SK-N-SH (cell line): Measurements from ENCODE around the gene ANK2. TPM values are rescaled to one million over a fixed set of nuclear protein-coding genes. Genes with fewer than 3 reads are reported as not detected.

Experiments
- CTCF ChIA-PET: fragments of 300-600, 350-600 bp; formaldehyde crosslinking; extraction: SDS; loops from one replicate; lab custom pipeline; 2021; lab: Yijun Ruan, JAX
- POLR2A ChIA-PET: fragments of 350-600 bp; sonication (Branson Sonifier 250); formaldehyde crosslinking; extraction: SDS; loops from one replicate; lab custom pipeline; 2020; ENCODE audit warnings: antibody characterized with exemption, inconsistent platforms; lab: Yijun Ruan, JAX
- DNase-seq: peaks from one replicate; pipeline ENCODE4 v3.0.0; 2012
- H2AFZ ChIP-seq: fragments of 200-600 bp; sonication (generic); 2 replicates; pipeline ENCODE4 v1.8.1; 2016; ENCODE audit warnings: antibody characterized with exemption, mild to moderate bottlenecking, low read depth
- H3F3A ChIP-seq: fragments of 200-600 bp; sonication (generic); replicated peaks from 2 replicates; pipeline ENCODE3; 2016; ENCODE audit warnings: antibody characterized with exemption, mild to moderate bottlenecking; ENCODE audit not compliant: insufficient read depth
- H3K27ac ChIP-seq, 2 experiments: fragments of 200-500 bp in 1 of 2; fragments of 200-600 bp in 1 of 2; sonication (Bioruptor generic) in 1 of 2; sonication (generic), shearing (Covaris generic) in 1 of 2; 2 replicates each; pipeline versions ENCODE4 v1.5.1 to v1.6.1; 2014 to 2016; ENCODE audit warnings: low read depth in 2 of 2, inconsistent platforms in 1 of 2, low read length in 1 of 2, mild to moderate bottlenecking in 1 of 2, mixed read lengths in 1 of 2
- H3K27me3 ChIP-seq: fragments of 200-600 bp; sonication (generic), shearing (Covaris generic); 2 replicates; pipeline ENCODE4 v1.6.1; 2016; ENCODE audit warnings: mixed run types; ENCODE audit not compliant: insufficient read depth
- H3K36me3 ChIP-seq, 2 experiments: fragments of 200-500 bp in 1 of 2; fragments of 200-600 bp in 1 of 2; sonication (Bioruptor generic) in 1 of 2; sonication (generic) in 1 of 2; replicated peaks in 1 of 2; 2 replicates each; pipeline versions ENCODE3 to v1.5.1; 2014 to 2016; ENCODE audit warnings: low read length in 1 of 2, mild to moderate bottlenecking in 1 of 2; ENCODE audit not compliant: insufficient read depth in 2 of 2, control insufficient read depth in 1 of 2
- H3K4me1 ChIP-seq, 2 experiments: fragments of 200-500 bp in 1 of 2; fragments of 200-600 bp in 1 of 2; sonication (Bioruptor generic) in 1 of 2; sonication (generic), shearing (Covaris generic) in 1 of 2; 2 replicates each; pipeline versions ENCODE4 v1.5.1 to v1.6.1; 2014 to 2016; ENCODE audit warnings: low read depth in 1 of 2, low read length in 1 of 2, mixed run types in 1 of 2; ENCODE audit not compliant: insufficient read depth in 2 of 2, control insufficient read depth in 1 of 2
- H3K4me2 ChIP-seq: fragments of 200-600 bp; sonication (generic), shearing (Covaris generic); 2 replicates; pipeline ENCODE4 v1.6.1; 2017; ENCODE audit warnings: mixed run types
- H3K4me3 ChIP-seq, 2 experiments: fragments of 200-500 bp in 1 of 2; fragments of 200-600 bp in 1 of 2; sonication (Bioruptor generic) in 1 of 2; sonication (generic), shearing (Covaris generic) in 1 of 2; 2 replicates each; pipeline versions ENCODE4 v1.5.1 to v1.8.1; 2014 to 2016; ENCODE audit warnings: low read depth in 2 of 2, inconsistent platforms in 1 of 2, low read length in 1 of 2, mild to moderate bottlenecking in 1 of 2, mixed read lengths in 1 of 2, moderate library complexity in 1 of 2
- H3K79me2 ChIP-seq: fragments of 200-600 bp; sonication (generic); 2 replicates; pipeline ENCODE4 v1.8.1; 2017; ENCODE audit warnings: mild to moderate bottlenecking; ENCODE audit not compliant: insufficient read depth
- H3K9ac ChIP-seq: fragments of 200-600 bp; sonication (generic); 2 replicates; pipeline ENCODE4 v1.6.1; 2017; ENCODE audit warnings: mixed run types
- H3K9me2 ChIP-seq: fragments of 200-600 bp; sonication (generic); 2 replicates; pipeline ENCODE4 v1.6.1; 2017; ENCODE audit warnings: mixed run types
- H3K9me3 ChIP-seq: fragments of 200-600 bp; sonication (generic); 2 replicates; pipeline ENCODE4 v1.6.1; 2017; ENCODE audit warnings: mixed run types, mild to moderate bottlenecking, moderate library complexity
- H4K20me1 ChIP-seq: fragments of 200-600 bp; sonication (generic); 2 replicates; pipeline ENCODE4 v1.6.1; 2017; ENCODE audit warnings: mild to moderate bottlenecking, mixed run types; ENCODE audit not compliant: insufficient read depth
- EP300 ChIP-seq, 2 experiments: IDR thresholded peaks; 2 replicates each; pipeline versions ENCODE4 v1.4.0 to v1.6.1; 2012; ENCODE audit warnings: borderline replicate concordance in 1 of 2, low read depth in 1 of 2, low read length in 1 of 2
- TAF1 ChIP-seq: IDR thresholded peaks from 2 replicates; pipeline ENCODE4 v1.6.1; 2012; ENCODE audit warnings: low read depth, mild to moderate bottlenecking, low read length, moderate library complexity, borderline replicate concordance
- TCF12 ChIP-seq: IDR thresholded peaks from 2 replicates; pipeline ENCODE4 v1.4.0; 2012
- WGBS: methylation state at CpG from one replicate; pipeline ENCODE4 v1.1.6; 2017; ENCODE audit warnings: low lambda C conversion rate; 5-methylcytosine and 5-hydroxymethylcytosine counted together
- polyA plus RNA-seq, 3 experiments: library from polyadenylated mRNA; depleted of rRNA; stranded (reverse); fragments of >200 nt; gene quantifications; 2 replicates each; pipeline ENCODE4 v1.2.3, GENCODE V29; 2012
- TF ChIP-seq, protein P1 (sequence below): IDR thresholded peaks from 2 replicates; pipeline ENCODE4 v1.4.0; 2012; ENCODE audit warnings: low read depth, borderline replicate concordance
- TF ChIP-seq, protein P2 (sequence below): IDR thresholded peaks from 2 replicates; pipeline ENCODE4 v1.4.0; 2012; ENCODE audit warnings: low read depth, borderline replicate concordance
- TF ChIP-seq, protein P3 (sequence below): fragments of 150-350 bp; IDR thresholded peaks from 2 replicates; pipeline ENCODE4 v1.6.1; 2017; ENCODE audit warnings: antibody characterized with exemption, low read length, low read depth, borderline replicate concordance
- TF ChIP-seq, protein P4 (sequence below): fragments of 150-350 bp; IDR thresholded peaks from 2 replicates; pipeline ENCODE4 v1.6.1; 2016; ENCODE audit warnings: mild to moderate bottlenecking, low read depth, low read length

ANK2 gene
- polyA plus RNA-seq, 1 of the 3 experiments (the other 2 are of a cell fraction): 0.69 TPM

DNA sequence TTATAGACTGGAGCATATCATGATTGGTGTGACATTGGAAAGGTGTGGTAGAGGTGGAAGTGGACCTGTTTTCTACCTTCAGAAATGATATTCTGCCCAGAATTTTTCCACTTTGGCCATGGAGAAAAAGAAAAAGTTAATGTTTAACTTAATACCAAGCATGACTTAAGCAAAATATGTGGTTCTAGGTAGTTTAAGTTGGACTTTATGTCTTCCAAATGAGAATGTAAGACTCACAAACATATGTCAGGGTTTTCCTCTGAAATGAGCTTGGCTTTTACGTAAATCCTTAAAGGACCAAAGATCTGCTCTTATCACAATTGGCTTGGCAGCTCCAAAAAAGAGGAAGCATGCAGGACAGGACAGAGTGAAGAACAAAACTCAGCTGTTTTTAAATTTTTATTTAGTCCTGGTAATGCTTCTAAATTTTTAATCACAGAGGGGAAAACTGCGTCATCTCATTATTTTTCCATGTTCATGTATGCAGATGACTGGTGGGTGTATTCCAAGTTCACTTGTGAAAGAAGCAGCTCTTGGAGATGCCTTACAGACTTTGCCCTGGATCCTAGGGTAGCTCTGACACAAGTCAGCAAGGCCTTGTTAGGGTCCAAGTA, 98.2 kb downstream of the ANK2 start:
- no peak overlapping the region for H3K9ac ChIP-seq
- no peaks in the 10 kb centered on the region for H3K36me3 ChIP-seq
- H3K9me3 ChIP-seq: no peaks in the 10 kb centered on the region
- no peaks in the 10 kb centered on the region for H4K20me1 ChIP-seq
- no peak for DNase-seq
- peaks cover 0 to 3% of the 10 kb centered on the region in 2 experiments; a peak in 2 of 4 replicates for H3K4me1 ChIP-seq
- H3K79me2 ChIP-seq: no peaks in the 10 kb centered on the region
- H3K4me2 ChIP-seq: no peak overlapping the region
- no peak overlapping the region for H3K4me3 ChIP-seq
- POLR2A ChIA-PET: no interaction called here
- no peaks in the 10 kb centered on the region for H3K9me2 ChIP-seq
- no peak overlapping the region for H2AFZ ChIP-seq
- H3K27ac ChIP-seq: no peak overlapping the region
- H3K27me3 ChIP-seq: no peaks in the 10 kb centered on the region
- no peak for TF ChIP-seq TCF12
- TF ChIP-seq, protein P1, sequence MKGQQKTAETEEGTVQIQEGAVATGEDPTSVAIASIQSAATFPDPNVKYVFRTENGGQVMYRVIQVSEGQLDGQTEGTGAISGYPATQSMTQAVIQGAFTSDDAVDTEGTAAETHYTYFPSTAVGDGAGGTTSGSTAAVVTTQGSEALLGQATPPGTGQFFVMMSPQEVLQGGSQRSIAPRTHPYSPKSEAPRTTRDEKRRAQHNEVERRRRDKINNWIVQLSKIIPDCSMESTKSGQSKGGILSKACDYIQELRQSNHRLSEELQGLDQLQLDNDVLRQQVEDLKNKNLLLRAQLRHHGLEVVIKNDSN: no peak
- no peak for TF ChIP-seq TAF1
- no peak for TF ChIP-seq EP300 (IDR thresholded peaks at IDR 0.05; ENCODE audit: borderline replicate concordance in 1 of 2, low read depth in 1 of 2, low read length in 1 of 2)
- TF ChIP-seq, protein P2, sequence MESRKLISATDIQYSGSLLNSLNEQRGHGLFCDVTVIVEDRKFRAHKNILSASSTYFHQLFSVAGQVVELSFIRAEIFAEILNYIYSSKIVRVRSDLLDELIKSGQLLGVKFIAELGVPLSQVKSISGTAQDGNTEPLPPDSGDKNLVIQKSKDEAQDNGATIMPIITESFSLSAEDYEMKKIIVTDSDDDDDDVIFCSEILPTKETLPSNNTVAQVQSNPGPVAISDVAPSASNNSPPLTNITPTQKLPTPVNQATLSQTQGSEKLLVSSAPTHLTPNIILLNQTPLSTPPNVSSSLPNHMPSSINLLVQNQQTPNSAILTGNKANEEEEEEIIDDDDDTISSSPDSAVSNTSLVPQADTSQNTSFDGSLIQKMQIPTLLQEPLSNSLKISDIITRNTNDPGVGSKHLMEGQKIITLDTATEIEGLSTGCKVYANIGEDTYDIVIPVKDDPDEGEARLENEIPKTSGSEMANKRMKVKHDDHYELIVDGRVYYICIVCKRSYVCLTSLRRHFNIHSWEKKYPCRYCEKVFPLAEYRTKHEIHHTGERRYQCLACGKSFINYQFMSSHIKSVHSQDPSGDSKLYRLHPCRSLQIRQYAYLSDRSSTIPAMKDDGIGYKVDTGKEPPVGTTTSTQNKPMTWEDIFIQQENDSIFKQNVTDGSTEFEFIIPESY: no peak
- TF ChIP-seq, protein P3, sequence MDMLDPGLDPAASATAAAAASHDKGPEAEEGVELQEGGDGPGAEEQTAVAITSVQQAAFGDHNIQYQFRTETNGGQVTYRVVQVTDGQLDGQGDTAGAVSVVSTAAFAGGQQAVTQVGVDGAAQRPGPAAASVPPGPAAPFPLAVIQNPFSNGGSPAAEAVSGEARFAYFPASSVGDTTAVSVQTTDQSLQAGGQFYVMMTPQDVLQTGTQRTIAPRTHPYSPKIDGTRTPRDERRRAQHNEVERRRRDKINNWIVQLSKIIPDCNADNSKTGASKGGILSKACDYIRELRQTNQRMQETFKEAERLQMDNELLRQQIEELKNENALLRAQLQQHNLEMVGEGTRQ: no peak
- TF ChIP-seq, all 33 proteins: peak for 0
- CTCF ChIA-PET: interaction anchor here (1.0 kb wide), 1 partner anchor 13 kb away, joined by 3 read pairs; no protein-coding TSS in a partner anchor
- no peaks in the 10 kb centered on the region for H3F3A ChIP-seq
- 64% methylated on average over 2 of the region's 2 CpGs for WGBS

DNA sequence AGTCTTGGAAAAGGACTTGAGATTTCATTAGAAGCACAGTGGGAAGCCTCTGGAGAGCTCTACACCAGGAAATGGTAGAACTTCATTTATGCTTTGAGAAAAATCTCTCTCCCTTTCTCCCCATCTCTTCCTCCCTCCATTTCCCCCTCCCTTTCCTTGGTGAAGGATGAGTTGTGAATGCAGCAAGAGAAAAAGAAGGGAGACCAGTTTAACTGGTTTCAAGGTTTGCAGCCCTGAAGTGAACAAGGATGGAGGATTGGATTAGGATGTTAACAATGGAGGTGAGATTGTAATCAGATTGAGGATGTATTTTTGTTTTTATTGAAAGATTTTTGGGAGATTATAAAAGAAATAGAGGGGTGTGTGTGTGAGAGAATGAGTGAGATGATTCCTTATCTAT, 99.5 kb downstream of the ANK2 start:
- Histone ChIP-seq H3F3A (no peaks in the 10 kb centered on the region), H3K4me2 (no peak overlapping the region), H3K9me3 (no peaks in the 10 kb centered on the region), H3K4me1 (peaks cover 0 to 3% of the 10 kb centered on the region in 2 experiments; a peak in 2 of 4 replicates), H3K79me2 (no peaks in the 10 kb centered on the region), H3K9me2 (no peaks in the 10 kb centered on the region), H3K36me3 (no peaks in the 10 kb centered on the region), H4K20me1 (no peaks in the 10 kb centered on the region), H3K27me3 (no peaks in the 10 kb centered on the region), H2AFZ (no peak overlapping the region), H3K4me3 (no peak overlapping the region), H3K27ac (no peak overlapping the region), H3K9ac (no peak overlapping the region)
- ChIA-PET CTCF (no interaction called here), POLR2A (no interaction called here)
- TF ChIP-seq, protein P4, sequence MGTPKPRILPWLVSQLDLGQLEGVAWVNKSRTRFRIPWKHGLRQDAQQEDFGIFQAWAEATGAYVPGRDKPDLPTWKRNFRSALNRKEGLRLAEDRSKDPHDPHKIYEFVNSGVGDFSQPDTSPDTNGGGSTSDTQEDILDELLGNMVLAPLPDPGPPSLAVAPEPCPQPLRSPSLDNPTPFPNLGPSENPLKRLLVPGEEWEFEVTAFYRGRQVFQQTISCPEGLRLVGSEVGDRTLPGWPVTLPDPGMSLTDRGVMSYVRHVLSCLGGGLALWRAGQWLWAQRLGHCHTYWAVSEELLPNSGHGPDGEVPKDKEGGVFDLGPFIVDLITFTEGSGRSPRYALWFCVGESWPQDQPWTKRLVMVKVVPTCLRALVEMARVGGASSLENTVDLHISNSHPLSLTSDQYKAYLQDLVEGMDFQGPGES: no peak
- DNase-seq: no peak
